ENCODE measurements around the gene MZT2A.
"Not testable (repeated sequence)": the region's sequence is repeated elsewhere in the genome, so short reads cannot be mapped to it uniquely, and the experiment has no call there.

GRCh38 chr2:131476363-131476762 is 15.8 kb downstream of the MZT2A start:
- TF ChIP-seq CTCF (conservative IDR thresholded peaks at IDR 0.05); EZH2 (IDR thresholded peaks at IDR 0.05; ENCODE audit: low read depth): not testable (repeated sequence)

Measured in PC-9 (cell line).